SK-N-SH treated with all-trans-retinoic acid at 6 μM for 48 hours (cell line): Measurements from ENCODE around the gene RIBC1.

Experiments used
- ATAC-seq: fragments of 200-7000 bp; cut with Tn5 transposase; 3 replicates; pipeline ENCODE4 v1.9.1; 2020; ENCODE audit warnings: mild to moderate bottlenecking, moderate library complexity
- ARNTL ChIP-seq: fragments of 450-650 bp; formaldehyde crosslinking; IDR thresholded peaks from 2 replicates; pipeline ENCODE4 v1.5.0; 2020; ENCODE audit warnings: low read depth, mild to moderate bottlenecking, moderate library complexity, borderline replicate concordance
- CREB5 ChIP-seq: fragments of 250-450 bp; sonication (Bioruptor Pico); IDR thresholded peaks from 2 replicates; pipeline ENCODE4 v1.5.1; 2020; ENCODE audit warnings: low read depth, mild to moderate bottlenecking, moderate library complexity
- CSDC2 ChIP-seq: fragments of 250-450 bp; sonication (Bioruptor Pico); IDR thresholded peaks from 2 replicates; pipeline ENCODE4 v1.5.0; 2020; ENCODE audit warnings: mild to moderate bottlenecking, moderate library complexity
- ESRRG ChIP-seq: fragments of 250-450 bp; sonication (Bioruptor Pico); IDR thresholded peaks from 2 replicates; pipeline ENCODE4 v1.6.1; 2021; ENCODE audit warnings: mild to moderate bottlenecking
- GLIS3 ChIP-seq: fragments of 250-450 bp; sonication (Bioruptor Pico); IDR thresholded peaks from 2 replicates; pipeline ENCODE4 v1.5.0; 2020; ENCODE audit warnings: mild to moderate bottlenecking, moderate library complexity
- ISL1 ChIP-seq: fragments of 250-450 bp; sonication (Bioruptor Pico); IDR thresholded peaks from 2 replicates; pipeline ENCODE4 v2.1.2; 2022; ENCODE audit warnings: mild to moderate bottlenecking, moderate library complexity
- PATZ1 ChIP-seq: fragments of 250-450 bp; sonication (Bioruptor Pico); IDR thresholded peaks from 2 replicates; pipeline ENCODE4 v1.8.0; 2020; ENCODE audit warnings: mild to moderate bottlenecking, moderate library complexity, borderline replicate concordance
- RARB ChIP-seq: fragments of 250-450 bp; sonication (Bioruptor Pico); IDR thresholded peaks from 2 replicates; pipeline ENCODE4 v1.8.0; 2021; ENCODE audit warnings: mild to moderate bottlenecking, moderate library complexity
- SNAI2 ChIP-seq: fragments of 250-450 bp; sonication (Bioruptor Pico); IDR thresholded peaks from 2 replicates; pipeline ENCODE4 v1.5.0; 2020; ENCODE audit warnings: mild to moderate bottlenecking, moderate library complexity
- TCF4 ChIP-seq: fragments of 250-450 bp; sonication (Bioruptor Pico); IDR thresholded peaks from 2 replicates; pipeline ENCODE4 v1.8.0; 2021; ENCODE audit warnings: mild to moderate bottlenecking, moderate library complexity, borderline replicate concordance
- TOX ChIP-seq: fragments of 250-450 bp; sonication (Bioruptor Pico); IDR thresholded peaks from 2 replicates; pipeline ENCODE4 v1.8.0; 2021; ENCODE audit warnings: mild to moderate bottlenecking, moderate library complexity, borderline replicate concordance
- TSHZ2 ChIP-seq: fragments of 250-450 bp; sonication (Bioruptor Pico); IDR thresholded peaks from 2 replicates; pipeline ENCODE4 v1.5.0; 2020; ENCODE audit warnings: mild to moderate bottlenecking, moderate library complexity
- ZC3H10 ChIP-seq: fragments of 250-450 bp; sonication (Bioruptor Pico); IDR thresholded peaks from 2 replicates; pipeline ENCODE4 v1.5.1; 2021; ENCODE audit warnings: mild to moderate bottlenecking, moderate library complexity
- ZFP3 ChIP-seq: fragments of 250-450 bp; sonication (Bioruptor Pico); IDR thresholded peaks from 2 replicates; pipeline ENCODE4 v1.5.0; 2020; ENCODE audit warnings: mild to moderate bottlenecking, moderate library complexity
- ZFP30 ChIP-seq: fragments of 450-650 bp; formaldehyde crosslinking; IDR thresholded peaks from 2 replicates; pipeline ENCODE4 v1.5.0; 2022; ENCODE audit warnings: mild to moderate bottlenecking, moderate library complexity
- ZNF565 ChIP-seq: fragments of 450-650 bp; formaldehyde crosslinking; conservative IDR thresholded peaks from 2 replicates; pipeline ENCODE4 v1.5.0; 2020; ENCODE audit warnings: low read depth, mild to moderate bottlenecking, moderate library complexity
- ZNF70 ChIP-seq: fragments of 450-650 bp; formaldehyde crosslinking; IDR thresholded peaks from 2 replicates; pipeline ENCODE4 v1.5.0; 2020; ENCODE audit warnings: mild to moderate bottlenecking, moderate library complexity
- ZNF8 ChIP-seq: fragments of 450-650 bp; formaldehyde crosslinking; IDR thresholded peaks from 2 replicates; pipeline ENCODE4 v1.5.0; 2020; ENCODE audit warnings: mild to moderate bottlenecking, moderate library complexity

RIBC1 gene

GRCh38 chrX:53422861-53423306 lies at the start of gene RIBC1:
RIBC1 (plus strand) TSS chrX:53422873; CDS start chrX:53426277, 3,404 bp downstream.
- ATAC-seq: peak; percentile 54

GRCh38 chrX:53373307-53373706 lies 49.4 kb upstream of the RIBC1 start:
- no peak for TF ChIP-seq CSDC2 (CRISPR knock-in tag)
- no peak for TF ChIP-seq ZFP30 (CRISPR knock-in tag)
- no peak for TF ChIP-seq PATZ1 (CRISPR knock-in tag)
- no peak for TF ChIP-seq ZNF70
- TF ChIP-seq RARB: no peak
- no peak for TF ChIP-seq GLIS3 (CRISPR knock-in tag)
- no peak for TF ChIP-seq ZNF565
- no peak for TF ChIP-seq TSHZ2
- TF ChIP-seq CREB5: no peak
- TF ChIP-seq ARNTL (CRISPR knock-in tag): no peak
- TF ChIP-seq ISL1 (CRISPR knock-in tag): no peak
- TF ChIP-seq ESRRG (CRISPR knock-in tag): no peak
- no peak for TF ChIP-seq TCF4 (CRISPR knock-in tag)
- no peak for ATAC-seq

More at GRCh38 chrX:53422861-53423306, at the start of gene RIBC1:
- TF ChIP-seq ZFP3 (CRISPR knock-in tag): no peak
- no peak for TF ChIP-seq ISL1 (CRISPR knock-in tag)
- no peak for TF ChIP-seq PATZ1 (CRISPR knock-in tag)
- no peak for TF ChIP-seq ESRRG (CRISPR knock-in tag)
- TF ChIP-seq SNAI2: no peak
- no peak for TF ChIP-seq ZNF8 (CRISPR knock-in tag)
- no peak for TF ChIP-seq ARNTL (CRISPR knock-in tag)
- no peak for TF ChIP-seq ZNF70
- no peak for TF ChIP-seq CSDC2 (CRISPR knock-in tag)
- TF ChIP-seq TOX (CRISPR knock-in tag): no peak
- no peak for TF ChIP-seq TSHZ2
- TF ChIP-seq CREB5: no peak
- no peak for TF ChIP-seq GLIS3 (CRISPR knock-in tag)
- TF ChIP-seq ZFP30 (CRISPR knock-in tag): no peak
- no peak for TF ChIP-seq ZC3H10 (CRISPR knock-in tag)
- TF ChIP-seq TCF4 (CRISPR knock-in tag): no peak
